ENCODE measurements around the gene HIBCH.
"Not testable (repeated sequence)": the region's sequence is repeated elsewhere in the genome, so short reads cannot be mapped to it uniquely, and the experiment has no call there.

GRCh38 chr2:190269699-190270098, 49.9 kb downstream of the HIBCH start:
- TF ChIP-seq REST (IDR thresholded peaks at IDR 0.05; ENCODE audit: insufficient replicate concordance, low read depth); POLR2AphosphoS5 (IDR thresholded peaks at IDR 0.05; ENCODE audit: low read depth); CTCF (IDR thresholded peaks at IDR 0.05; ENCODE audit: insufficient read depth, low read length); GABPA (IDR thresholded peaks at IDR 0.05; ENCODE audit: low read depth); SPI1 (IDR thresholded peaks at IDR 0.05; ENCODE audit: borderline replicate concordance, low read depth): not testable (repeated sequence)

Data from HL-60 (cell line).